Left lung (tissue), 10 donors: ENCODE results near the gene ZNF511. TPM values are rescaled to one million over a fixed set of nuclear protein-coding genes. Genes with fewer than 3 reads are reported as not detected.

Experiments used
- ATAC-seq: fragments of 200-7000 bp; cut with Tn5 transposase; one replicate; pipeline ENCODE4 v1.9.1; 2020; ENCODE audit warnings: moderate library complexity
- DNase-seq, 4 donors: peaks; one replicate each; pipeline ENCODE4 v3.0.0-alpha.2; 2013 to 2020
- H3K27ac ChIP-seq, 2 donors: fragments of 200-600 bp; sonication (generic) in 1 of 2; one replicate each; pipeline versions ENCODE4 v1.5.0 to v1.8.0; 2020 to 2021
- H3K27me3 ChIP-seq, 2 donors: fragments of 200-600 bp; sonication (generic) in 1 of 2; one replicate each; pipeline versions ENCODE4 v1.5.0 to v1.8.0; 2020 to 2021
- H3K36me3 ChIP-seq, 2 donors: fragments of 200-600 bp; sonication (generic) in 1 of 2; one replicate each; pipeline versions ENCODE4 v1.5.0 to v1.8.0; 2020 to 2021
- H3K4me1 ChIP-seq, 2 donors: fragments of 200-600 bp; one replicate each; pipeline ENCODE4 v1.8.0; 2021
- H3K4me3 ChIP-seq, 2 donors: fragments of 200-600 bp; sonication (generic) in 1 of 2; one replicate each; pipeline versions ENCODE4 v1.5.0 to v1.8.0; 2020 to 2021; ENCODE audit warnings: mild to moderate bottlenecking in 1 of 2
- H3K9me3 ChIP-seq, 2 donors: fragments of 200-600 bp; sonication (generic) in 1 of 2; one replicate each; pipeline versions ENCODE4 v1.5.0 to v1.8.0; 2020 to 2021
- intact Hi-C, 2 donors: fragments of 100-400 bp; cut with DNase I; formaldehyde crosslinking; loops; one replicate each; pipeline versions ENCODE4 v1.11.2 to v1.14.2; 2022
- polyA plus RNA-seq, 6 donors: library from polyadenylated mRNA; unstranded; fragments of 120-200 nt; gene quantifications; one replicate each; pipeline ENCODE4 v1.2.1, GENCODE V29; 2013; ENCODE audit not compliant: insufficient read length in 6 of 6
- total RNA-seq, 2 donors: library from RNA; stranded (reverse); fragmentation: NEBNext Ultra II Directional; extraction: Animal tissue kit (Norgen Biotek cat#: 25700); gene quantifications; one replicate each; pipeline ENCODE4 v1.2.1, GENCODE V29; 2021
- TF ChIP-seq, protein P1 (sequence below), 2 donors: fragments of 200-600 bp; sonication (generic) in 1 of 2; IDR thresholded peaks; one replicate each; pipeline versions ENCODE4 v1.5.0 to v1.8.0; 2021; ENCODE audit warnings: antibody characterized with exemption in 2 of 2
- donor health status: DM: no; HTN: yes; CAD: no.
- donor health status: DM: no; HTN: no; CAD: no.

The ZNF511 gene
- total and polyA plus RNA-seq, 8 donors, result 34.3 to 48.5 (median 42.3) TPM

DNA sequence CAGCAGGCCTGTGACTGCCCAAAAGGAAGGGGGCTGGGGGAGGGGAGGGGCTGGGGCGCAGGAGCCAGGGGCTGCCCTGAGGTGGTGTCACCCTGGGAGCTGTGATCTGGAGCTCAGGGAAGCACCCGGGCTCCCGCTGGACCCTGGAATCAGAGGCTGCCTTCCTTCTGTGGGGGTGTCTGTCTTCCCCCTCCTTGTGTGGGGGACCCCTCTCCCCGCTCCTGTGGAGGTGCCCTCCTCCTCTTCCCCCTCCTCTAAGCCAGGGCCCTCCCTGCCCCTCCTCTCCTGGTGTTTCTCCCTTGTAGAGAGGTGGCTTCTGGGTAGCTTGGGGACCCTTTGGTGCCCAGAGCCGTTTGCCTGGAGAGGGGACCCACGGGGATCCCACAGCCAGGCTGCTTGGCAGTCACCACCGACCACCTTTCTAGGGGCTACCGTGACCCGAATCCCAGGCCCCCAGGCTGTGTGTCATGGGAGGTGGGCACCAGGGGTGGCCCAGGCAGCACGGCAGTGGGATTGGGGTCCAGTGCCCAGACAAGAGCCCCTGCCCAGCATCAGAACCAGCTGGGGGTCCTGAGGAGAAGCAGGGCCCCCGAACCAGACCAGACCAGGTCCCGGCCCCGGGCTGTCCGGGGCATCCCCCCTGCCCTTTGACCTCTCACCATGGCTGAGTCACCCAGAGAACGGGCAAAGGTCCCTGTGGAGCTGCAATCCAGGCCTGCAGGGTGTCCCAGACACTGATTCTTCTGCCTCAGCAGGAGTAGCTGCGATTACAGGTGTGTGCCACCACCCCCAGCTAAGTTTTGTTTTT is 39.2 kb downstream of the ZNF511 start:
- DNase-seq (peak in 1 of 4 donors; percentile 63), ATAC-seq (no peak)
- H3K36me3 ChIP-seq, result no peaks in the 10 kb centered on the region
- no peaks in the 10 kb centered on the region for H3K4me1 ChIP-seq
- no peak overlapping the region for H3K4me3 ChIP-seq
- no peak overlapping the region for H3K27ac ChIP-seq
- H3K9me3 ChIP-seq, result no peaks in the 10 kb centered on the region
- peaks cover 5 to 92% of the 10 kb centered on the region in 2 donors for H3K27me3 ChIP-seq
- intact Hi-C loops, result no loop called here
- TF ChIP-seq, protein P1, sequence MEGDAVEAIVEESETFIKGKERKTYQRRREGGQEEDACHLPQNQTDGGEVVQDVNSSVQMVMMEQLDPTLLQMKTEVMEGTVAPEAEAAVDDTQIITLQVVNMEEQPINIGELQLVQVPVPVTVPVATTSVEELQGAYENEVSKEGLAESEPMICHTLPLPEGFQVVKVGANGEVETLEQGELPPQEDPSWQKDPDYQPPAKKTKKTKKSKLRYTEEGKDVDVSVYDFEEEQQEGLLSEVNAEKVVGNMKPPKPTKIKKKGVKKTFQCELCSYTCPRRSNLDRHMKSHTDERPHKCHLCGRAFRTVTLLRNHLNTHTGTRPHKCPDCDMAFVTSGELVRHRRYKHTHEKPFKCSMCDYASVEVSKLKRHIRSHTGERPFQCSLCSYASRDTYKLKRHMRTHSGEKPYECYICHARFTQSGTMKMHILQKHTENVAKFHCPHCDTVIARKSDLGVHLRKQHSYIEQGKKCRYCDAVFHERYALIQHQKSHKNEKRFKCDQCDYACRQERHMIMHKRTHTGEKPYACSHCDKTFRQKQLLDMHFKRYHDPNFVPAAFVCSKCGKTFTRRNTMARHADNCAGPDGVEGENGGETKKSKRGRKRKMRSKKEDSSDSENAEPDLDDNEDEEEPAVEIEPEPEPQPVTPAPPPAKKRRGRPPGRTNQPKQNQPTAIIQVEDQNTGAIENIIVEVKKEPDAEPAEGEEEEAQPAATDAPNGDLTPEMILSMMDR (IDR thresholded peaks at IDR 0.05), result no peak

DNA sequence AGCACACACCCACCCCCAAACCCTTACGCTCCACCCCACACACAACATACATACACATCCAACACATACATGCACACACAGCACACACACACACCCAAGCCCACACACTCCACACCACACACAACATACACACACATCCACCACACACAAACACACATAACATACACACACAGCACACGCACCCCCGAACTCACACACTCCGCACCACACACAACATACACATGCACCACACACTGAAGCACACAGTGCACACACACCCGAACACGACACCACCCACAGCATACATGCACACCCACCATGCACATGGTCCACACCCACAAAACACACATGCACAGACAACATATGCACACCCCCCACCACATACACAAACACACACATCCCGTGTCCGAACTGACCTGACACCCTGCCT is 40.5 kb downstream of the ZNF511 start:
- Histone ChIP-seq H3K4me3 (no peak overlapping the region), H3K9me3 (no peaks in the 10 kb centered on the region), H3K27ac (no peak overlapping the region), H3K4me1 (no peaks in the 10 kb centered on the region), H3K27me3 (peaks cover 5 to 81% of the 10 kb centered on the region in 2 donors), H3K36me3 (no peaks in the 10 kb centered on the region)
- TF ChIP-seq, protein P1 (IDR thresholded peaks at IDR 0.05), result no peak
- ATAC-seq (no peak), DNase-seq (no peak)
- intact Hi-C loops, result no loop called here

DNA sequence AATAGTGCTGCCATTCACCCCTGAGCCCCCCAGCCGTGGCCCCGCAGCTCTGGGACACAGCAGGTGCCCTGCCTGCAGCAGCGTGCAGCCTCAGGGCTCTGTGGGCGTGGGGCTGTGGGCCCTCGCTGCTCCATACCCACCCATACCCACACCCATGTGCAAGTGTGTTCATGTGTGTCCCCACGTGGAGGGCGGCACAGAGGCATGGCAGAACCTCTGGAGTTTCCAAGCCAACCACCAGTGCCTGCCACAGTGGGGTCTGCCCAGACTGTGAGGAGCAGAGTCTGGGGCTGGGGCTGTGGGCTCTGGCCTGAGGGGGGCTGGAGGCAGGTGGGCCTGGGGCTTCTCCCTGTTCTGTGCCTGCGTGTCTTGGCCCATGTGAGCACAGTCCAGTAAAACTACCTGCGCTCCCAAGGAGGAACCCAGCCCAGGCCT is 40.9 kb downstream of the ZNF511 start:
- Histone ChIP-seq H3K4me1 (no peaks in the 10 kb centered on the region), H3K27ac (no peak overlapping the region), H3K9me3 (no peaks in the 10 kb centered on the region), H3K36me3 (peaks cover 0 to under 1% of the 10 kb centered on the region in 2 donors), H3K27me3 (peaks cover 5 to 76% of the 10 kb centered on the region in 2 donors), H3K4me3 (no peak overlapping the region)
- ATAC-seq (no peak), DNase-seq (peak in 1 of 4 donors; percentile 70)
- intact Hi-C loops, result no loop called here
- TF ChIP-seq, protein P1 (IDR thresholded peaks at IDR 0.05), result no peak

DNA sequence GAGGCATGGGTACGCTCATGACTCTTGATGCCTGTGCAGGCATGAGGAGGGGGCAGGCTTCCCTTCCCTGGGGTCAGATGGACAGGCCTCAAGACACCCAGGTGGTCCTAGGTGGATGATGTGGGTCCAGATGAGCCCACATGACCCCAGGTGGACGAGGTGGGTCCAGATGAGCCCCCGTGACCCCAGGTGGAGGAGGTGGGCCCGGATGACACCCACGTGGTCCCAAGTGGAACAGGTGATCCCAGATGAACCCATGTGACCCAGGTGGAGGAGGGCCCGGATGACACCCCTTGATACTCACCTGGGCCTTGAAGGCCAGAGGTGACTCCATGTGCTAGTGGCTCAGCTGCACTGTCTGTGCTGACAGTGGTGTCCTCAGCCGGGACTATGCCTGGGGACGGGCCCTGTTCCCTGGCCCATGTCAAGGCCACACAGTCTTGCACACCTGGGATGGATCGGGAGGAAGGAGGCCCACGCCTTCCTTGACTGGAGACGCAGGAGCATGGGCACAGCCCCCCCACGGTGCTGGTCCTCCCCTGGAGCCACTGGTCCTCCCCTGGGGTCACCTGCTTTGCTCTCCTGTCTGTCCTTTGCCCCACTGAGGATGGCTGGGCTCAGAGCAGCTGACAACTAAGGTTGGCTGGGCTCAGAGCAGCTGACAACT is 41.7 kb downstream of the ZNF511 start:
- intact Hi-C loops, result no loop called here
- DNase-seq (peak in 1 of 4 donors; percentile 47), ATAC-seq (no peak)
- H3K36me3 ChIP-seq, result peaks cover 0 to 8% of the 10 kb centered on the region in 2 donors
- H3K9me3 ChIP-seq, result no peaks in the 10 kb centered on the region
- H3K27me3 ChIP-seq, result peaks cover 5 to 68% of the 10 kb centered on the region in 2 donors
- no peak overlapping the region for H3K4me3 ChIP-seq
- H3K4me1 ChIP-seq, result no peaks in the 10 kb centered on the region
- H3K27ac ChIP-seq, result no peak overlapping the region
- TF ChIP-seq, protein P1 (IDR thresholded peaks at IDR 0.05), result no peak

DNA sequence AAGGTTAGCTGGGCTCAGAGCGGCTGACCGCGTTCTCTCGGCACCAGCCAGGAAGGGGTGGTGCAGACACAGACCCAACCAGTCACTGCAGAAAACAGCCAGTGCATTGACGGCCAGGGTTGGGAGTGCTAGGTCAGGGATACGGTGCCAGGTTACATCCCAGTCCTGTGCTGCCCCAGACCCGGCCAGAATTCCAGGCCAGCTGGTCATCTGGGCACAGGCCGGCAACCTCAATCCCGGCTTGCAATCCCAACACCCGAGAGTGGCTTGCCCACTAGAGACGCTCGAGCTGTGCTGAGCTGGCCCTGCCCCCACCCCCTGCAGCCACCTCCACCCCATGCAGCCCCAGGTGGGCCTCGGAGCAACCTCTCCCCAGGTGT is 42.2 kb downstream of the ZNF511 start:
- Histone ChIP-seq H3K27ac (no peak overlapping the region), H3K4me1 (no peaks in the 10 kb centered on the region), H3K27me3 (peaks cover 5 to 63% of the 10 kb centered on the region in 2 donors), H3K36me3 (peaks cover 0 to 10% of the 10 kb centered on the region in 2 donors), H3K9me3 (no peaks in the 10 kb centered on the region), H3K4me3 (no peak overlapping the region)
- ATAC-seq (no peak), DNase-seq (peak in 1 of 4 donors; percentile 70)
- intact Hi-C loops, result no loop called here
- TF ChIP-seq, protein P1 (IDR thresholded peaks at IDR 0.05), result no peak
